Vagina (tissue), 2 donors: ENCODE measurements around the gene PIP4K2A.

Experiments used
- CTCF ChIP-seq, 3 experiments: fragments of 450-650 bp in 2 of 3; fragments of 200-600 bp in 1 of 3; sonication (generic) in 1 of 3; IDR thresholded peaks; one replicate each; pipeline ENCODE4 v1.5.1; 2017 to 2019; ENCODE audit warnings: antibody characterized with exemption in 3 of 3, mild to moderate bottlenecking in 2 of 3, moderate library complexity in 2 of 3
- POLR2A ChIP-seq, 2 donors: fragments of 450-650 bp; IDR thresholded peaks; one replicate each; pipeline ENCODE4 v1.6.1; 2017; ENCODE audit warnings: antibody characterized with exemption in 2 of 2, mild to moderate bottlenecking in 2 of 2, moderate library complexity in 2 of 2
- POLR2AphosphoS5 ChIP-seq, 2 donors: sonication (generic); formaldehyde crosslinking; IDR thresholded peaks; one replicate each; pipeline ENCODE4 v1.9.0; 2017; ENCODE audit warnings: antibody characterized with exemption in 2 of 2, mild to moderate bottlenecking in 2 of 2, low read depth in 1 of 2; ENCODE audit not compliant: insufficient read depth in 1 of 2

GRCh38 chr10:22682237-22683139 lies 31.9 kb downstream of the PIP4K2A start:
- no peak for TF ChIP-seq POLR2A (IDR thresholded peaks at IDR 0.05)
- TF ChIP-seq POLR2AphosphoS5 (IDR thresholded peaks at IDR 0.05; ENCODE audit: insufficient read depth in 1 of 2, low read depth in 1 of 2): no peak
- TF ChIP-seq CTCF (IDR thresholded peaks at IDR 0.05): no peak
